ENCODE data around the gene TPM3. TPM values are rescaled to one million over a fixed set of nuclear protein-coding genes. Genes with fewer than 3 reads are reported as not detected.

Gene TPM3
- total and polyA plus RNA-seq, 9 of the 15 experiments (the other 6 are each of a cell fraction or from before 2014, with no cell fraction given), result 202 to 604 (median 421) TPM

GRCh38 chr1:154183046-154183915 is 8.6 kb downstream of the TPM3 start (continued):
- TF ChIP-seq ZNF512 (tag; IDR thresholded peaks at IDR 0.05), result no peak
- TF ChIP-seq POLR2AphosphoS5 (IDR thresholded peaks at IDR 0.05; ENCODE audit: control insufficient read depth, insufficient read depth, low read depth, low read length), result peak; percentile 67; the same call in 1 of the 2 replicates
- TF ChIP-seq SAFB2 (IDR thresholded peaks at IDR 0.05; ENCODE audit: borderline replicate concordance, low read depth, low read length, severe bottlenecking), result no peak
- TF ChIP-seq EP400 (IDR thresholded peaks at IDR 0.05), result peak; percentile 91
- no peak for TF ChIP-seq IRF1 (CRISPR knock-in tag; IDR thresholded peaks at IDR 0.05; ENCODE audit: borderline replicate concordance)
- TF ChIP-seq ZC3H4 (CRISPR knock-in tag; IDR thresholded peaks at IDR 0.05; ENCODE audit: borderline replicate concordance), result no peak
- no peak for TF ChIP-seq SP2 (IDR thresholded peaks at IDR 0.05; ENCODE audit: extremely low read depth, low read depth, low read length, poor library complexity, severe bottlenecking)
- no peak for TF ChIP-seq BRCA1 (IDR thresholded peaks at IDR 0.05)
- no peak for TF ChIP-seq BRCA1 (CRISPR knock-in tag; IDR thresholded peaks at IDR 0.05)
- TF ChIP-seq ZBTB34 (CRISPR knock-in tag; IDR thresholded peaks at IDR 0.05), result no peak
- no peak for TF ChIP-seq TEAD2 (tag; IDR thresholded peaks at IDR 0.05)
- no peak; a peak in 1 of 4 replicates for TF ChIP-seq ARNT (IDR thresholded peaks at IDR 0.05)
- no peak for TF ChIP-seq PCBP2 (IDR thresholded peaks at IDR 0.05; ENCODE audit: low read depth, low read length, poor library complexity, severe bottlenecking)
- TF ChIP-seq E2F6 (IDR thresholded peaks at IDR 0.05; ENCODE audit: borderline replicate concordance in 1 of 2, extremely low read depth in 1 of 2, insufficient read depth in 1 of 2, insufficient read length in 1 of 2, low read depth in 1 of 2, low read length in 1 of 2, poor library complexity in 1 of 2, severe bottlenecking in 1 of 2), result peak; percentile 98 to 99
- no peak for TF ChIP-seq MCM2 (IDR thresholded peaks at IDR 0.05; ENCODE audit: low read depth)
- TF ChIP-seq PHTF2 (CRISPR knock-in tag; IDR thresholded peaks at IDR 0.05), result no peak
- no peak for TF ChIP-seq IRF2 (CRISPR knock-in tag; IDR thresholded peaks at IDR 0.05)
- TF ChIP-seq ZNF589 (CRISPR knock-in tag; IDR thresholded peaks at IDR 0.05; ENCODE audit: low read depth), result no peak
- no peak for TF ChIP-seq NFE2L1 (tag; IDR thresholded peaks at IDR 0.05; ENCODE audit: borderline replicate concordance, low read depth)
- no peak; a peak in 1 of 4 replicates for TF ChIP-seq RAD21 (CRISPR knock-in tag; conservative IDR thresholded peaks at IDR 0.05 in 1 of 2, IDR thresholded peaks at IDR 0.05 in 1 of 2)
- TF ChIP-seq TSC22D4 (tag; IDR thresholded peaks at IDR 0.05), result no peak
- TF ChIP-seq RAD51 (IDR thresholded peaks at IDR 0.05; ENCODE audit: borderline replicate concordance, low read depth), result no peak

Measured in K562 (cell line).